WERI-Rb-1 (cell line): ENCODE data around the gene RNF225.
A peak's percentile ranks its signal among the peaks of the same experiment; 100 is the strongest.

ENCODE experiments used
- DNase-seq: peaks from one replicate; pipeline ENCODE4 v3.0.0-alpha.2; 2020
- H3K27ac ChIP-seq: fragments of 250-450 bp; sonication (Bioruptor Pico); 2 replicates; pipeline ENCODE4 v1.5.1; 2020; ENCODE audit warnings: mild to moderate bottlenecking, moderate library complexity
- H3K27me3 ChIP-seq: fragments of 250-450 bp; sonication (Bioruptor Pico); 2 replicates; pipeline ENCODE4 v1.5.1; 2021; ENCODE audit warnings: mild to moderate bottlenecking, low read depth, moderate library complexity; ENCODE audit not compliant: insufficient read depth, severe bottlenecking
- H3K36me3 ChIP-seq: fragments of 250-450 bp; sonication (Bioruptor Pico); 2 replicates; pipeline ENCODE4 v1.5.1; 2020; ENCODE audit warnings: mild to moderate bottlenecking, moderate library complexity
- H3K4me3 ChIP-seq: 2 replicates; pipeline ENCODE4 v1.5.1; 2011; ENCODE audit warnings: low read depth, mild to moderate bottlenecking, control low read depth, low read length
- H3K9me3 ChIP-seq: fragments of 250-450 bp; sonication (Bioruptor Pico); 2 replicates; pipeline ENCODE4 v1.5.1; 2021; ENCODE audit warnings: mild to moderate bottlenecking, moderate library complexity; ENCODE audit not compliant: severe bottlenecking
- TF ChIP-seq, protein P1 (sequence below): IDR thresholded peaks from 2 replicates; pipeline ENCODE4 v1.5.1; 2011; ENCODE audit warnings: low read depth, mild to moderate bottlenecking, control low read depth, inconsistent platforms, low read length

Gene RNF225

DNA sequence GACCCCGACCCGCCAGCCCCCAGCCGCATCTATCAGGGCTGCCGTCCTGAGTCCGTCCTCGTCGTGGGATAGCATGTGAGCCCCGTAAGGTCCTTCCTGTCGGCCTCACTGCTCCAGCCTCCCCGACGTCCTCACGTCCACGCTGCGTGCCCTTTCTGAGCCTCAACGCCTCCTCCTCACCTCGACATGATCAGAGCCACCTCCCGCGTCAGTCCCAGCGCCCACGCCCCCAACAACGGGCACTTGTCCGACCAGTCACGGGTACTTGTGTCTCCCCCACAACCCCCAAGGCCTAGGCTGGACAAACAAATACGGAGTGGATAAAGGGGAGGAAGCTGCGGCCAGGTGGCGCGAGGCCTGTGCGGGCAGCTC lies 33.6 kb upstream of the RNF225 start:
- Histone ChIP-seq H3K9me3 (no peaks in the 10 kb centered on the region), H3K36me3 (no peaks in the 10 kb centered on the region), H3K27me3 (no peaks in the 10 kb centered on the region), H3K4me3 (peak overlapping the region; percentile 95), H3K27ac (peak overlapping the region; percentile 94)
- TF ChIP-seq, protein P1, sequence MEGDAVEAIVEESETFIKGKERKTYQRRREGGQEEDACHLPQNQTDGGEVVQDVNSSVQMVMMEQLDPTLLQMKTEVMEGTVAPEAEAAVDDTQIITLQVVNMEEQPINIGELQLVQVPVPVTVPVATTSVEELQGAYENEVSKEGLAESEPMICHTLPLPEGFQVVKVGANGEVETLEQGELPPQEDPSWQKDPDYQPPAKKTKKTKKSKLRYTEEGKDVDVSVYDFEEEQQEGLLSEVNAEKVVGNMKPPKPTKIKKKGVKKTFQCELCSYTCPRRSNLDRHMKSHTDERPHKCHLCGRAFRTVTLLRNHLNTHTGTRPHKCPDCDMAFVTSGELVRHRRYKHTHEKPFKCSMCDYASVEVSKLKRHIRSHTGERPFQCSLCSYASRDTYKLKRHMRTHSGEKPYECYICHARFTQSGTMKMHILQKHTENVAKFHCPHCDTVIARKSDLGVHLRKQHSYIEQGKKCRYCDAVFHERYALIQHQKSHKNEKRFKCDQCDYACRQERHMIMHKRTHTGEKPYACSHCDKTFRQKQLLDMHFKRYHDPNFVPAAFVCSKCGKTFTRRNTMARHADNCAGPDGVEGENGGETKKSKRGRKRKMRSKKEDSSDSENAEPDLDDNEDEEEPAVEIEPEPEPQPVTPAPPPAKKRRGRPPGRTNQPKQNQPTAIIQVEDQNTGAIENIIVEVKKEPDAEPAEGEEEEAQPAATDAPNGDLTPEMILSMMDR = no peak
- peak; percentile 79 for DNase-seq

DNA sequence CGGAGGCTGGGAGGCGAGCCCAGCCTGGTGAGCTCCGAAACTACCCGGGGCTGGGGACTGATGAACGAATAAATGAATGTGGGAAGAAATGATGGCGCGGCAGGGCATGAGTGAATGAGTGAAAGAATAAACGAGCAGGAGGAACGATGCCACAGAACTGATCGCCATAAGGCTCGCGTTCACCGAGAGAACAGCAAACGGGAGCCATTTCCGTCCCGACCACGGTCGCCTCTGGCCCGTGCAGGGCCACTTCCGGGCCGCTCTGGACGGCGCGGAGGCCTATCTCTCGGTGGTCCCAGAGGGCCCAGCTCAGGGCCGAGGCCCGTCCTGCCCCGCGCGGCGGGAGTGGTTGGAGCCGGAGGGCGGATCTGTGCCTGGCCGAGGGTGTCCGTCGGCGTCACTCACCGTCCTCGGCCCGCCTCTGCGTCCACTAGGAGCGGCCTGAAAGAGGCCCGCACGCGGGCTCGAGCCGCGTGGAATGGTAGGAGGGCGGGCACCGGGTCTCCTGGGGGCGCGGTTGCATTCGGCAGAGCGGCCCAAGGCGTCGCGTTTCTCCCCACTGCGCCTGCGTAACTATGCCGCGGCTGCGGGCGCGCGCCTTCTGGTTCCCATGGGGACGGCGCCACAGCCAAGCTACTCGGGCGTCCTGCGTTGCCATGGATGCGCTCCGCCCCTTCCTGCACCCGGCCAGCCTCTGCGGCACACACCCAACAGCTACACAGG lies 33.0 kb upstream of the RNF225 start, which contains the start of gene ZNF497:
Gene ZNF497, minus strand, starts transcription at position 480 of the 723 bp plus-strand sequence. CDS start 5,116 bp downstream, outside the sequence.
- Histone ChIP-seq H3K27me3 (no peaks in the 10 kb centered on the region), H3K27ac (peak within 1 kb of the TSS; percentile 94), H3K9me3 (no peaks in the 10 kb centered on the region), H3K4me3 (peak within 1 kb of the TSS; percentile 95), H3K36me3 (no peaks in the 10 kb centered on the region)
- TF ChIP-seq, protein P1 = no peak
- peak; percentile 95 for DNase-seq

DNA sequence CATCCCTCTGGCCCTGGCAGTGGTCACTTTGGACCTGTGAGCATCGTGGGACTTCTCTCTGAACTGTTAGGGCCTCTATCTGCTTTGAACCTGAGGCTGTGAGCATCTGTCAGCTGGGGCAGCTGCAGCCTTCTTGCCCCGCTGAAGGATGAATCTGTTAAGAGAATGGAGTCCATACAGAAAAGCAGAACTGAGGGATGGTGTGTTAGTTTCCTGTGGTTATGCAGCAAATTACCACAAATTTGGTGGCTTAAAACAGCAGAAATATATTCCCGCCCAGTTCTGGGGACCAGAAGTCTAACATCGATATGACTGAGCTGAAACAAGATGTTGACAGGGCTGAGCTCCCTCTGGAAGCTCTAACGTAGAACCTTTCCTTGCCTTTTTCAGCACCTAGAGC lies 31.3 kb upstream of the RNF225 start:
- Histone ChIP-seq H3K27me3 (no peaks in the 10 kb centered on the region), H3K9me3 (no peaks in the 10 kb centered on the region), H3K4me3 (no peak overlapping the region), H3K36me3 (no peaks in the 10 kb centered on the region), H3K27ac (no peak overlapping the region)
- DNase-seq = no peak
- TF ChIP-seq, protein P1 = no peak

DNA sequence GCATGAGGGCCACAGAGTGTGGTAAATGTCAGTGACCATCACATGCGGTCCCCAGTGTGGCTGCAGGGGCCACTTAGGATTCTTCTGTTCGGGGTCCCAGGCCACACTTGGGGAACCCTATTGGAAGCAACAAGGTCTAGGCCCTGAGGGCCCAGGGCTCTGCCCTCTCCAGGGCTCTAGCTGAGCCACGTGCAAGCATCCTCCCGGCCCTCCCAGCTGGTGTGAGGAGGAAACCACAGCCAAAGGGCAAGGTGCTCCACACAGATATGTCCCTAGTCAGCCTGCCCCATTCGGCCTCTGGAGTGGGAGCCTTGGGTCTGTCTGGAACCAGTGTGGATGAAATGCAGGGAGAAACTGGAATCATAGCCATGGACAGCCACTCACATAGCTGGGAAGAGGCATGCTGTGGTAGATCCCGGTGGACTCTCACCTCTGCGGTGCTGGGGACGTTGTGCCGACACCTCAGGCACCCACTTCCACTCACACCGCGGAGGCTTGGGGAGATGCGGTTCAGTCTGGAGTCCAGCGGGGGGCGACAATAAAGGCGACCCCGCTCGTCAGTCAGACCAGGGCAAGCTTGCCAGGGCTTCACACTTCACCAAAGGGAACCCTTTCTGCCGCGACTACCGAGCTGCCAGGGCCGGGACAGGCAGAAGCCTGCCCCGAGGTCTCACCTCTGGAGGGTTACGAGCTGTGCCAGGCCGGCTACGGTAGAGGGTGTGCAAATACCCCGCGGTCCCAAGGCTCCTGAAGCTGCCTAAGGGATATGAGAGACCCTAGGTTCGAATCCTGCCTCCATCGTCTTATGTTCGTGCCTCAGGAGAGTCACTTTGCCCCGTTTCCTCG lies 28.6 kb upstream of the RNF225 start:
- Histone ChIP-seq H3K9me3 (no peaks in the 10 kb centered on the region), H3K27ac (no peak overlapping the region), H3K36me3 (no peaks in the 10 kb centered on the region), H3K4me3 (no peak overlapping the region), H3K27me3 (no peaks in the 10 kb centered on the region)
- no peak for DNase-seq
- TF ChIP-seq, protein P1 = no peak

DNA sequence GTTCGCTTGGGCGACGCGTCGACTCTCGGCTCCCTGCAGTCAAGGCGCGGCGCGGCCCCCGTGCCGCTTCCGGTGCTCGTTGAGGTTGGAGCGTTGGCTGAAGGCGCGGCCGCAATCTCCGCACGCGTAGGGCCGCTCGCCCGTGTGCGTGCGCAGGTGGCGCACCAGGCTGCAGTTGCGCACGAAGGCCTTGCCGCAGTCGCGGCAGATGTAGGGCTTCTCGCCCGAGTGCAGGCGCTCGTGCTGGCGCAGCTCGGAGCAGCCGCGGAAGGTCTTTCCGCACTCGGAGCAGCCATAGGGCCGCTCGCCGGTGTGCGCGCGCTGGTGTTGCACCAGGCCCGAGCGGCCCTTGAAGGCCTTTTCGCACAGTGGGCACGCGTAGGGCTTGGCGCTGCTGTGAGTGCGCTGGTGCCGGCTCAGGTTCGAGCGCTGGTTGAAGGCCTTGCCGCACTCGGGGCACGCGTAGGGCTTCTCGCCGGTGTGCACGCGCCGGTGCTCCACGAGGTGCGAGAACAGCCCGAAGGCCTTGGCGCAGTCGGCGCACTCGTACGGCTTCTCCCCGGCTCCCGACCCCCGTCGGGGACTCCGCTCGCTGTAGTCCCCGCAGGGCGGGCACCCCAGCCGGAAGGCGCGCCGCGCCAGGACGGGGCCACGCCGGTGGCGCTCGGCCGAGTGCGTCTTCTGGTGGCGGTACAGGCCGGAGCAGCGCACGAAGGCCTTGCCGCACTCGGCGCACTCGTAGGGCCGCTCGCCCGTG lies 27.6 kb upstream of the RNF225 start:
- DNase-seq = no peak
- Histone ChIP-seq H3K27me3 (no peaks in the 10 kb centered on the region), H3K27ac (no peak overlapping the region), H3K36me3 (no peaks in the 10 kb centered on the region), H3K4me3 (no peak overlapping the region), H3K9me3 (no peaks in the 10 kb centered on the region)
- TF ChIP-seq, protein P1 = no peak
